GM23338 (cell line): ENCODE data around the gene MFSD11. TPM values are rescaled to one million over a fixed set of nuclear protein-coding genes. Genes with fewer than 3 reads are reported as not detected.

Source experiments
- ATAC-seq: fragments of 200-7000 bp; cut with Tn5 transposase; 3 replicates; pipeline ENCODE4 v1.9.1; 2020
- DNase-seq: peaks from one replicate; pipeline ENCODE4 v3.0.0-alpha.2; 2015; ENCODE audit warnings: low spot score
- H2AFZ ChIP-seq: fragments of 200-600 bp; sonication (generic); 2 replicates; pipeline ENCODE4 v1.8.0; 2016; ENCODE audit warnings: antibody characterized with exemption, mild to moderate bottlenecking, moderate library complexity
- H3F3A ChIP-seq: fragments of 200-600 bp; sonication (generic); replicated peaks from 2 replicates; pipeline ENCODE4 v1.8.0; 2017; ENCODE audit warnings: antibody characterized with exemption, mixed run types, low read depth
- H3K27ac ChIP-seq: fragments of 200-600 bp; sonication (generic); 2 replicates; pipeline ENCODE4 v1.6.1; 2016; ENCODE audit warnings: low read depth
- H3K27me3 ChIP-seq: fragments of 200-600 bp; sonication (generic); 2 replicates; pipeline ENCODE4 v1.8.0; 2016; ENCODE audit warnings: mild to moderate bottlenecking, mixed run types, moderate library complexity; ENCODE audit not compliant: insufficient read depth
- H3K36me3 ChIP-seq: fragments of 200-600 bp; sonication (generic); 2 replicates; pipeline ENCODE4 v1.8.0; 2016; ENCODE audit warnings: mild to moderate bottlenecking; ENCODE audit not compliant: insufficient read depth
- H3K4me1 ChIP-seq: fragments of 200-600 bp; sonication (generic); 2 replicates; pipeline ENCODE4 v1.8.0; 2016; ENCODE audit warnings: mild to moderate bottlenecking, moderate library complexity; ENCODE audit not compliant: insufficient read depth
- H3K4me2 ChIP-seq: fragments of 200-600 bp; sonication (generic); 2 replicates; pipeline ENCODE4 v1.7.1; 2017; ENCODE audit warnings: mixed run types
- H3K4me3 ChIP-seq: fragments of 200-600 bp; sonication (generic); 2 replicates; pipeline ENCODE4 v1.6.1; 2016; ENCODE audit warnings: mixed run types
- H3K79me2 ChIP-seq: fragments of 200-600 bp; sonication (generic); replicated peaks from 2 replicates; pipeline ENCODE4 v1.8.0; 2017; ENCODE audit warnings: mild to moderate bottlenecking; ENCODE audit not compliant: insufficient read depth
- H3K9me2 ChIP-seq: fragments of 200-600 bp; sonication (generic); 2 replicates; pipeline ENCODE4 v1.8.0; 2017; ENCODE audit not compliant: insufficient read depth
- H4K20me1 ChIP-seq: fragments of 200-600 bp; sonication (generic); replicated peaks from 2 replicates; pipeline ENCODE4 v1.8.0; 2017; ENCODE audit warnings: mild to moderate bottlenecking; ENCODE audit not compliant: insufficient read depth
- H3K27ac Mint-ChIP-seq: 2 replicates; pipeline ENCODE4 v1.8.0; 2020; ENCODE audit warnings: inconsistent platforms, mild to moderate bottlenecking, moderate library complexity, mixed read lengths
- H3K27me3 Mint-ChIP-seq: 3 replicates; pipeline ENCODE4 v1.8.0; 2022; ENCODE audit warnings: low read depth, mild to moderate bottlenecking, moderate library complexity, mixed read lengths, inconsistent platforms; ENCODE audit not compliant: insufficient read depth, poor library complexity
- H3K36me3 Mint-ChIP-seq: 3 replicates; pipeline ENCODE4 v1.8.0; 2021; ENCODE audit warnings: low read depth, mild to moderate bottlenecking, inconsistent platforms, moderate library complexity, mixed read lengths
- H3K4me1 Mint-ChIP-seq: 3 replicates; pipeline ENCODE4 v1.8.0; 2020; ENCODE audit warnings: mild to moderate bottlenecking, inconsistent platforms, mixed read lengths
- H3K4me3 Mint-ChIP-seq: 3 replicates; pipeline ENCODE4 v1.8.0; 2021; ENCODE audit warnings: moderate library complexity, mild to moderate bottlenecking, inconsistent platforms, mixed read lengths
- H3K9me3 Mint-ChIP-seq: 3 replicates; pipeline ENCODE4 v1.8.0; 2020; ENCODE audit warnings: moderate library complexity, mild to moderate bottlenecking, inconsistent platforms, mixed read lengths
- CREB1 ChIP-seq: fragments of 250-450 bp; sonication (Bioruptor Pico); IDR thresholded peaks from 2 replicates; pipeline ENCODE4 v1.5.0; 2020; ENCODE audit warnings: low read depth, mild to moderate bottlenecking, moderate library complexity
- CTCF ChIP-seq, 2 experiments: fragments of 200-600 bp in 1 of 2; sonication (generic) in 1 of 2; conservative IDR thresholded peaks; 2 replicates each; pipeline versions ENCODE4 v1.5.1 to v1.6.1; 2016 to 2017; ENCODE audit warnings: antibody characterized with exemption in 2 of 2, low read depth in 2 of 2, mild to moderate bottlenecking in 2 of 2, moderate library complexity in 1 of 2
- ETS1 ChIP-seq: IDR thresholded peaks from 2 replicates; pipeline ENCODE4 v1.6.1; 2016; ENCODE audit warnings: antibody characterized with exemption
- EZH2 ChIP-seq: fragments of 200-600 bp; sonication (generic); IDR thresholded peaks from one replicate; pipeline ENCODE4 v1.8.0; 2017; ENCODE audit warnings: antibody characterized with exemption, mild to moderate bottlenecking, low read depth; ENCODE audit not compliant: unreplicated experiment
- EZH2phosphoT487 ChIP-seq: fragments of 200-600 bp; sonication (generic); IDR thresholded peaks from one replicate; pipeline ENCODE4 v1.8.1; 2018; ENCODE audit warnings: antibody characterized with exemption; ENCODE audit not compliant: unreplicated experiment
- JUNB ChIP-seq: IDR thresholded peaks from one replicate; pipeline ENCODE4 v1.6.1; 2016; ENCODE audit warnings: antibody characterized with exemption; ENCODE audit not compliant: unreplicated experiment
- NANOG ChIP-seq: IDR thresholded peaks from 2 replicates; pipeline ENCODE4 v1.6.1; 2016; ENCODE audit warnings: antibody characterized with exemption, borderline replicate concordance
- POLR2AphosphoS5 ChIP-seq: IDR thresholded peaks from 2 replicates; pipeline ENCODE4 v1.6.1; 2016; ENCODE audit warnings: antibody characterized with exemption, low read depth
- REST ChIP-seq: IDR thresholded peaks from one replicate; pipeline ENCODE4 v1.6.1; 2018; ENCODE audit warnings: antibody characterized with exemption; ENCODE audit not compliant: unreplicated experiment
- STAT1 ChIP-seq: IDR thresholded peaks from one replicate; pipeline ENCODE4 v1.6.1; 2016; ENCODE audit warnings: antibody characterized with exemption; ENCODE audit not compliant: unreplicated experiment
- ZNF114 ChIP-seq: fragments of 250-450 bp; sonication (Bioruptor Pico); IDR thresholded peaks from 2 replicates; pipeline ENCODE4 v1.5.0; 2020; ENCODE audit warnings: mild to moderate bottlenecking, moderate library complexity
- ZNF331 ChIP-seq: fragments of 250-450 bp; sonication (Bioruptor Pico); IDR thresholded peaks from 2 replicates; pipeline ENCODE4 v1.5.0; 2020; ENCODE audit warnings: low read depth, mild to moderate bottlenecking, moderate library complexity
- polyA plus RNA-seq: library from polyadenylated mRNA; unstranded; fragments of >200 nt; fragmentation: Nextera tagmentation; extraction: Ambion mirVana; gene quantifications from 2 replicates; pipeline ENCODE4 v1.2.1, GENCODE V29; 2016
- total RNA-seq: library from RNA; depleted of rRNA; stranded (reverse); fragments of >200 nt; shearing (Covaris generic); gene quantifications from 2 replicates; pipeline ENCODE4 v1.2.3, GENCODE V29; 2014

MFSD11 gene
- total and polyA plus RNA-seq, 2 experiments from 2014 or later: 10.2 to 35.3 TPM

GRCh38 chr17:76753061-76753961 lies 15.4 kb downstream of the MFSD11 start:
- Histone ChIP-seq H3K4me3 (no peak overlapping the region), H3K27me3 (no peaks in the 10 kb centered on the region), H3F3A (no peaks in the 10 kb centered on the region), H3K9me2 (no peaks in the 10 kb centered on the region), H4K20me1 (no peaks in the 10 kb centered on the region), H3K27ac (no peak overlapping the region), H3K36me3 (no peaks in the 10 kb centered on the region), H3K4me1 (no peaks in the 10 kb centered on the region), H3K4me2 (no peak overlapping the region), H2AFZ (no peak overlapping the region), H3K79me2 (no peaks in the 10 kb centered on the region)
- Mint-ChIP-seq H3K4me3 (no peak overlapping the region), H3K27ac (peak overlapping the region; percentile 52; the same call in 1 of the 2 replicates), H3K4me1 (no peaks in the 10 kb centered on the region), H3K27me3 (peaks cover 3% of the 10 kb centered on the region), H3K9me3 (no peaks in the 10 kb centered on the region; the same call in 2 of the 3 replicates), H3K36me3 (peaks cover 26% of the 10 kb centered on the region)
- no peak for TF ChIP-seq NANOG
- no peak for TF ChIP-seq POLR2AphosphoS5
- TF ChIP-seq REST: no peak
- no peak for TF ChIP-seq JUNB
- TF ChIP-seq CREB1 (CRISPR knock-in tag): no peak
- no peak for TF ChIP-seq EZH2phosphoT487
- TF ChIP-seq CTCF (conservative IDR thresholded peaks at IDR 0.05; ENCODE audit: low read depth in 2 of 2): no peak
- TF ChIP-seq STAT1: no peak
- TF ChIP-seq ZNF114 (CRISPR knock-in tag): no peak
- TF ChIP-seq ZNF331 (CRISPR knock-in tag): no peak
- no peak for TF ChIP-seq EZH2
- no peak for TF ChIP-seq ETS1
- no peak for ATAC-seq
- DNase-seq: no peak
